Osteoblast (primary cell): ENCODE results near the gene GRIK3. TPM values are rescaled to one million over a fixed set of nuclear protein-coding genes. Genes with fewer than 3 reads are reported as not detected.

ENCODE experiments used
- DNase-seq: peaks from one replicate; pipeline ENCODE4 v3.0.0; 2011; ENCODE audit warnings: low spot score, mixed read lengths; ENCODE audit not compliant: insufficient read length; ENCODE audit errors: missing footprints
- H2AFZ ChIP-seq: 2 replicates; pipeline ENCODE4 v1.6.0; 2011; ENCODE audit warnings: mild to moderate bottlenecking, low read length
- H3K27ac ChIP-seq: 2 replicates; pipeline ENCODE4 v1.5.1; 2011; ENCODE audit warnings: mild to moderate bottlenecking, low read depth, low read length, moderate library complexity
- H3K27me3 ChIP-seq: 2 replicates; pipeline ENCODE4 v1.6.0; 2012; ENCODE audit warnings: mild to moderate bottlenecking, control low read depth, inconsistent platforms, low read length, moderate library complexity; ENCODE audit not compliant: insufficient read depth
- H3K36me3 ChIP-seq: 2 replicates; pipeline ENCODE4 v1.5.1; 2011; ENCODE audit warnings: mild to moderate bottlenecking, low read length, control low read depth, moderate library complexity; ENCODE audit not compliant: insufficient read depth
- H3K4me1 ChIP-seq: 2 replicates; pipeline ENCODE4 v1.5.1; 2011; ENCODE audit warnings: mild to moderate bottlenecking, low read length, control low read depth, moderate library complexity; ENCODE audit not compliant: insufficient read depth
- H3K4me2 ChIP-seq: 2 replicates; pipeline ENCODE4 v1.6.0; 2011; ENCODE audit warnings: mild to moderate bottlenecking, low read length; ENCODE audit not compliant: insufficient read depth
- H3K4me3 ChIP-seq: fragments of 200-600 bp; sonication (generic); 3 replicates; pipeline ENCODE4 v1.5.1; 2012; ENCODE audit warnings: mild to moderate bottlenecking, low read length, inconsistent platforms; ENCODE audit not compliant: insufficient read depth
- H3K79me2 ChIP-seq: 2 replicates; pipeline ENCODE4 v1.6.0; 2012; ENCODE audit warnings: mild to moderate bottlenecking, low read length, control low read depth, inconsistent platforms; ENCODE audit not compliant: insufficient read depth
- H3K9me3 ChIP-seq: 2 replicates; pipeline ENCODE4 v1.5.1; 2011; ENCODE audit warnings: low read depth, low read length, control low read depth
- H4K20me1 ChIP-seq: 2 replicates; pipeline ENCODE4 v1.6.0; 2012; ENCODE audit warnings: mild to moderate bottlenecking, low read length, control low read depth; ENCODE audit not compliant: insufficient read depth
- CTCF ChIP-seq: IDR thresholded peaks from 2 replicates; pipeline ENCODE4 v1.5.1; 2011; ENCODE audit warnings: mild to moderate bottlenecking, low read depth, low read length, moderate library complexity; ENCODE audit errors: extremely low read depth
- total RNA-seq: library from RNA; depleted of rRNA; stranded (reverse); fragments of >200 nt; gene quantifications from 2 replicates; pipeline ENCODE4 v1.2.3, GENCODE V29; 2012

Gene GRIK3
- total RNA-seq, 1 donor: not detected

GRCh38 chr1:36825226-36825625, 209.1 kb downstream of the GRIK3 start:
- no peaks in the 10 kb centered on the region for H3K27me3 ChIP-seq
- no peak for TF ChIP-seq CTCF
- H4K20me1 ChIP-seq: no peaks in the 10 kb centered on the region
- no peak overlapping the region for H3K27ac ChIP-seq
- no peak overlapping the region for H2AFZ ChIP-seq
- H3K4me1 ChIP-seq: no peaks in the 10 kb centered on the region
- no peaks in the 10 kb centered on the region for H3K36me3 ChIP-seq
- DNase-seq: peak; percentile 58
- H3K4me3 ChIP-seq: no peak overlapping the region
- H3K4me2 ChIP-seq: no peak overlapping the region
- no peaks in the 10 kb centered on the region for H3K79me2 ChIP-seq
- H3K9me3 ChIP-seq: no peaks in the 10 kb centered on the region

GRCh38 chr1:36824390-36824861, 209.9 kb downstream of the GRIK3 start:
- no peak overlapping the region for H3K4me2 ChIP-seq
- H3K27me3 ChIP-seq: no peaks in the 10 kb centered on the region
- peak; percentile 29 for DNase-seq
- no peaks in the 10 kb centered on the region for H3K36me3 ChIP-seq
- H3K9me3 ChIP-seq: no peaks in the 10 kb centered on the region
- TF ChIP-seq CTCF: no peak
- H2AFZ ChIP-seq: no peak overlapping the region
- H3K4me3 ChIP-seq: no peak overlapping the region
- no peaks in the 10 kb centered on the region for H4K20me1 ChIP-seq
- no peaks in the 10 kb centered on the region for H3K79me2 ChIP-seq
- H3K4me1 ChIP-seq: no peaks in the 10 kb centered on the region
- H3K27ac ChIP-seq: no peak overlapping the region

- peak; percentile 35 for DNase-seq
- TF ChIP-seq CTCF: no peak
- no peak overlapping the region for H3K27ac ChIP-seq
- H3K4me3 ChIP-seq: no peak overlapping the region
- H3K9me3 ChIP-seq: no peaks in the 10 kb centered on the region
- no peaks in the 10 kb centered on the region for H3K79me2 ChIP-seq
- H3K27me3 ChIP-seq: no peaks in the 10 kb centered on the region
- no peaks in the 10 kb centered on the region for H4K20me1 ChIP-seq
- H3K36me3 ChIP-seq: no peaks in the 10 kb centered on the region
- no peaks in the 10 kb centered on the region for H3K4me1 ChIP-seq
- no peak overlapping the region for H2AFZ ChIP-seq
- no peak overlapping the region for H3K4me2 ChIP-seq
Measured at GRCh38 chr1:36822648-36823047, 211.7 kb downstream of the GRIK3 start.

GRCh38 chr1:36821386-36821785, 212.9 kb downstream of the GRIK3 start:
- peak; percentile 19 for DNase-seq
- H3K36me3 ChIP-seq: no peaks in the 10 kb centered on the region
- no peak overlapping the region for H3K27ac ChIP-seq
- no peak overlapping the region for H3K4me2 ChIP-seq
- no peaks in the 10 kb centered on the region for H3K27me3 ChIP-seq
- H3K79me2 ChIP-seq: no peaks in the 10 kb centered on the region
- H3K4me3 ChIP-seq: no peak overlapping the region
- no peaks in the 10 kb centered on the region for H4K20me1 ChIP-seq
- TF ChIP-seq CTCF: no peak
- no peak overlapping the region for H2AFZ ChIP-seq
- H3K4me1 ChIP-seq: no peaks in the 10 kb centered on the region
- no peaks in the 10 kb centered on the region for H3K9me3 ChIP-seq
